Measurements from ENCODE around the gene ZNF33B.

DNA sequence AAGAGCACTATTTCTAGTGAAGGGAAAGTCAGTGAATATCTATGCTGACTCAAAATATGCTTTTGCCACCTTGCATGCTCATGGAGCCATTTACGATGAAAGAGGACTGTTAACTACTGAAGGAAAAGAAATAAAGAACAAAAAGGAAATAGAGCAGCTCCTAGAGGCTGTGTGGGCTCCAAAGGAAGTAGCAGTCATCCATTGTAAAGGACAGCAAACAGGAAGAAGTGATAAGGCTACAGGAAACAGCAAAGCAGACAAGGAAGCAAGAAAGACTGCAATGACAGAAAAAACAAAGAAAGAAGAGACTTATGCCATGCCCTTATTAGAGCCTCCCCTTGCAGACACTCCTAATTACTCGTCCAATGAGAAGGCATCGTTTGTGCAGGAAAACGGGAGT is 12.0 kb upstream of the ZNF33B start:
- no peak for TF ChIP-seq EZH2phosphoT487 (IDR thresholded peaks at IDR 0.05; ENCODE audit: borderline replicate concordance, low read length)
- TF ChIP-seq, protein P1, sequence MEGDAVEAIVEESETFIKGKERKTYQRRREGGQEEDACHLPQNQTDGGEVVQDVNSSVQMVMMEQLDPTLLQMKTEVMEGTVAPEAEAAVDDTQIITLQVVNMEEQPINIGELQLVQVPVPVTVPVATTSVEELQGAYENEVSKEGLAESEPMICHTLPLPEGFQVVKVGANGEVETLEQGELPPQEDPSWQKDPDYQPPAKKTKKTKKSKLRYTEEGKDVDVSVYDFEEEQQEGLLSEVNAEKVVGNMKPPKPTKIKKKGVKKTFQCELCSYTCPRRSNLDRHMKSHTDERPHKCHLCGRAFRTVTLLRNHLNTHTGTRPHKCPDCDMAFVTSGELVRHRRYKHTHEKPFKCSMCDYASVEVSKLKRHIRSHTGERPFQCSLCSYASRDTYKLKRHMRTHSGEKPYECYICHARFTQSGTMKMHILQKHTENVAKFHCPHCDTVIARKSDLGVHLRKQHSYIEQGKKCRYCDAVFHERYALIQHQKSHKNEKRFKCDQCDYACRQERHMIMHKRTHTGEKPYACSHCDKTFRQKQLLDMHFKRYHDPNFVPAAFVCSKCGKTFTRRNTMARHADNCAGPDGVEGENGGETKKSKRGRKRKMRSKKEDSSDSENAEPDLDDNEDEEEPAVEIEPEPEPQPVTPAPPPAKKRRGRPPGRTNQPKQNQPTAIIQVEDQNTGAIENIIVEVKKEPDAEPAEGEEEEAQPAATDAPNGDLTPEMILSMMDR (IDR thresholded peaks at IDR 0.05; ENCODE audit: low read depth, low read length, poor library complexity, severe bottlenecking): no peak

All from DOHH2 (cell line).